GM23338 (cell line): ENCODE results near the gene HNRNPC. TPM values are rescaled to one million over a fixed set of nuclear protein-coding genes. Genes with fewer than 3 reads are reported as not detected.
A peak's percentile ranks its signal among the peaks of the same experiment; 100 is the strongest.

Source experiments
- ATAC-seq: fragments of 200-7000 bp; cut with Tn5 transposase; 3 replicates; pipeline ENCODE4 v1.9.1; 2020
- DNase-seq: peaks from one replicate; pipeline ENCODE4 v3.0.0-alpha.2; 2015; ENCODE audit warnings: low spot score
- H2AFZ ChIP-seq: fragments of 200-600 bp; sonication (generic); 2 replicates; pipeline ENCODE4 v1.8.0; 2016; ENCODE audit warnings: antibody characterized with exemption, mild to moderate bottlenecking, moderate library complexity
- H3F3A ChIP-seq: fragments of 200-600 bp; sonication (generic); replicated peaks from 2 replicates; pipeline ENCODE4 v1.8.0; 2017; ENCODE audit warnings: antibody characterized with exemption, mixed run types, low read depth
- H3K27ac ChIP-seq: fragments of 200-600 bp; sonication (generic); 2 replicates; pipeline ENCODE4 v1.6.1; 2016; ENCODE audit warnings: low read depth
- H3K27me3 ChIP-seq: fragments of 200-600 bp; sonication (generic); 2 replicates; pipeline ENCODE4 v1.8.0; 2016; ENCODE audit warnings: mild to moderate bottlenecking, mixed run types, moderate library complexity; ENCODE audit not compliant: insufficient read depth
- H3K36me3 ChIP-seq: fragments of 200-600 bp; sonication (generic); 2 replicates; pipeline ENCODE4 v1.8.0; 2016; ENCODE audit warnings: mild to moderate bottlenecking; ENCODE audit not compliant: insufficient read depth
- H3K4me1 ChIP-seq: fragments of 200-600 bp; sonication (generic); 2 replicates; pipeline ENCODE4 v1.8.0; 2016; ENCODE audit warnings: mild to moderate bottlenecking, moderate library complexity; ENCODE audit not compliant: insufficient read depth
- H3K4me2 ChIP-seq: fragments of 200-600 bp; sonication (generic); 2 replicates; pipeline ENCODE4 v1.7.1; 2017; ENCODE audit warnings: mixed run types
- H3K4me3 ChIP-seq: fragments of 200-600 bp; sonication (generic); 2 replicates; pipeline ENCODE4 v1.6.1; 2016; ENCODE audit warnings: mixed run types
- H3K79me2 ChIP-seq: fragments of 200-600 bp; sonication (generic); replicated peaks from 2 replicates; pipeline ENCODE4 v1.8.0; 2017; ENCODE audit warnings: mild to moderate bottlenecking; ENCODE audit not compliant: insufficient read depth
- H3K9me2 ChIP-seq: fragments of 200-600 bp; sonication (generic); 2 replicates; pipeline ENCODE4 v1.8.0; 2017; ENCODE audit not compliant: insufficient read depth
- H4K20me1 ChIP-seq: fragments of 200-600 bp; sonication (generic); replicated peaks from 2 replicates; pipeline ENCODE4 v1.8.0; 2017; ENCODE audit warnings: mild to moderate bottlenecking; ENCODE audit not compliant: insufficient read depth
- H3K27ac Mint-ChIP-seq: 2 replicates; pipeline ENCODE4 v1.8.0; 2020; ENCODE audit warnings: inconsistent platforms, mild to moderate bottlenecking, moderate library complexity, mixed read lengths
- H3K27me3 Mint-ChIP-seq: 3 replicates; pipeline ENCODE4 v1.8.0; 2022; ENCODE audit warnings: low read depth, mild to moderate bottlenecking, moderate library complexity, mixed read lengths, inconsistent platforms; ENCODE audit not compliant: insufficient read depth, poor library complexity
- H3K36me3 Mint-ChIP-seq: 3 replicates; pipeline ENCODE4 v1.8.0; 2021; ENCODE audit warnings: low read depth, mild to moderate bottlenecking, inconsistent platforms, moderate library complexity, mixed read lengths
- H3K4me1 Mint-ChIP-seq: 3 replicates; pipeline ENCODE4 v1.8.0; 2020; ENCODE audit warnings: mild to moderate bottlenecking, inconsistent platforms, mixed read lengths
- H3K4me3 Mint-ChIP-seq: 3 replicates; pipeline ENCODE4 v1.8.0; 2021; ENCODE audit warnings: moderate library complexity, mild to moderate bottlenecking, inconsistent platforms, mixed read lengths
- H3K9me3 Mint-ChIP-seq: 3 replicates; pipeline ENCODE4 v1.8.0; 2020; ENCODE audit warnings: moderate library complexity, mild to moderate bottlenecking, inconsistent platforms, mixed read lengths
- CREB1 ChIP-seq: fragments of 250-450 bp; sonication (Bioruptor Pico); IDR thresholded peaks from 2 replicates; pipeline ENCODE4 v1.5.0; 2020; ENCODE audit warnings: low read depth, mild to moderate bottlenecking, moderate library complexity
- EZH2 ChIP-seq: fragments of 200-600 bp; sonication (generic); IDR thresholded peaks from one replicate; pipeline ENCODE4 v1.8.0; 2017; ENCODE audit warnings: antibody characterized with exemption, mild to moderate bottlenecking, low read depth; ENCODE audit not compliant: unreplicated experiment
- JUNB ChIP-seq: IDR thresholded peaks from one replicate; pipeline ENCODE4 v1.6.1; 2016; ENCODE audit warnings: antibody characterized with exemption; ENCODE audit not compliant: unreplicated experiment
- POLR2AphosphoS5 ChIP-seq: IDR thresholded peaks from 2 replicates; pipeline ENCODE4 v1.6.1; 2016; ENCODE audit warnings: antibody characterized with exemption, low read depth
- STAT1 ChIP-seq: IDR thresholded peaks from one replicate; pipeline ENCODE4 v1.6.1; 2016; ENCODE audit warnings: antibody characterized with exemption; ENCODE audit not compliant: unreplicated experiment
- ZNF114 ChIP-seq: fragments of 250-450 bp; sonication (Bioruptor Pico); IDR thresholded peaks from 2 replicates; pipeline ENCODE4 v1.5.0; 2020; ENCODE audit warnings: mild to moderate bottlenecking, moderate library complexity
- ZNF331 ChIP-seq: fragments of 250-450 bp; sonication (Bioruptor Pico); IDR thresholded peaks from 2 replicates; pipeline ENCODE4 v1.5.0; 2020; ENCODE audit warnings: low read depth, mild to moderate bottlenecking, moderate library complexity
- long read RNA-seq: library from polyadenylated mRNA; unstranded; transcript quantifications from one replicate; pipeline ENCODE4 v2.0.0, GENCODE V29; 2020; ENCODE audit not compliant: unreplicated experiment
- polyA plus RNA-seq: library from polyadenylated mRNA; unstranded; fragments of >200 nt; fragmentation: Nextera tagmentation; extraction: Ambion mirVana; gene quantifications from 2 replicates; pipeline ENCODE4 v1.2.1, GENCODE V29; 2016
- total RNA-seq: library from RNA; depleted of rRNA; stranded (reverse); fragments of >200 nt; shearing (Covaris generic); gene quantifications from 2 replicates; pipeline ENCODE4 v1.2.3, GENCODE V29; 2014; rRNA removed
- TF ChIP-seq, protein P1 (sequence below), 2 experiments: fragments of 200-600 bp in 1 of 2; sonication (generic) in 1 of 2; conservative IDR thresholded peaks; 2 replicates each; pipeline versions ENCODE4 v1.5.1 to v1.6.1; 2016 to 2017; ENCODE audit warnings: antibody characterized with exemption in 2 of 2, low read depth in 2 of 2, mild to moderate bottlenecking in 2 of 2, moderate library complexity in 1 of 2
- TF ChIP-seq, protein P2 (sequence below): IDR thresholded peaks from 2 replicates; pipeline ENCODE4 v1.6.1; 2016; ENCODE audit warnings: antibody characterized with exemption
- TF ChIP-seq, protein P3 (sequence below): fragments of 250-450 bp; sonication (Bioruptor Pico); IDR thresholded peaks from 2 replicates; pipeline ENCODE4 v1.5.0; 2020; ENCODE audit warnings: mild to moderate bottlenecking, moderate library complexity

Gene HNRNPC
- 1,259 and 1,323 TPM in 2 replicates for total RNA-seq
- polyA plus RNA-seq: 1,257 and 1,296 TPM in 2 replicates
- long read RNA-seq, transcript HNRNPC-211 (9 exons, 1,784 nt): minor isoform, 36 of 377 reads
- long read RNA-seq, transcript HNRNPC-205 (9 exons, 1,375 nt): major isoform, 152 of 377 reads
- long read RNA-seq, transcript HNRNPC-230 (8 exons, 1,371 nt): minor isoform, 22 of 377 reads
- long read RNA-seq, partial matches to known transcripts: 31 of 377 reads
- long read RNA-seq, other reads (novel, unspliced or antisense): 127 of 377 reads

DNA sequence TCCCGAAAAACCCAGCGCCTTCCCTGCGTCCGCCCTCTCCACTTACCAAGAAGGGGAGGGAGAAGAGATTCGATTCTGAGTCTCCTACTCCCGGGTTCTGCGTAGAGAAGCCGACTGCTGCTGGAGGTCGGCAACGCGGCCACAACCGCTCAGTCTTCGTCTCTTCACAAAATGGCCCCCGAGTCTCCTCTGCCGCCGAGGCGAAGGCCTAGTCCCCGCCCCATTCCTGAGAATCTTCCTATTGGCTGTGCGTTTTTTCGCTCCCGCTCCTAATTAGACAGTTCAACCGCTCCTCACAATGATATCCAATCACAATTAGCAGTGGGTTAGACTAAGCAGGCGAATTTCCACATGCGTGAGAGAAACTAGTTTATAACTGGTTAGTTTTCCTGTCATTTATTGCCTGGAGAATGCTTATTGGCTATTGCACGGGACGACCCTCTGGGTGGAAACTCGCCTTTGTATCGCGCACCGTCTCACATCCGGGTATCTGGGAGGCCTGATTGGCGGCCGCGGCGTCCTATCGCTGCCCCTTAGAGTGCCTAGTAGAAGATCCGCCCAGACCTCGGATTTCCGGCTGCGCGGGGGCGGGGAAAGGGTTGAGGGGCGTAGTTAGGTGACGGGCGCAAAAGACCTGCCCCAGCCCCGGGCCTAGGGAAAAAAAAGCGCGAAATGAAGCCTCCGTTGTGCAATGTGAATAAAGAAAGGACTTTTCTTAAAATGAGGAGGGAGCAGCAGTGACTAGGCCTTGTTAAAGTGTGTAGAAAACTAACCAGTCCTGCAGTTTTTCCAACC lies at the start of gene HNRNPC:
TSS of gene HNRNPC (minus strand) at position 191 of the 795 bp plus-strand sequence. CDS start 35,249 bp downstream, outside the sequence.
- Histone ChIP-seq H3F3A (no peaks in the 10 kb centered on the region; the same call in 1 of the 2 replicates), H2AFZ (no peak within 1 kb of the TSS), H3K36me3 (peaks cover 23% of the 10 kb centered on the region), H3K27me3 (no peaks in the 10 kb centered on the region), H4K20me1 (peaks cover 38% of the 10 kb centered on the region), H3K9me2 (no peaks in the 10 kb centered on the region), H3K79me2 (peaks cover 48% of the 10 kb centered on the region), H3K4me2 (peak within 1 kb of the TSS; percentile 84), H3K4me1 (peaks cover 20% of the 10 kb centered on the region), H3K4me3 (peak within 1 kb of the TSS; percentile 75), H3K27ac (peak within 1 kb of the TSS; percentile 81)
- peak; percentile 100 for DNase-seq
- H3K9me3 Mint-ChIP-seq: peaks cover 6% of the 10 kb centered on the region
- H3K36me3 Mint-ChIP-seq: peaks cover 50% of the 10 kb centered on the region
- peaks cover 28% of the 10 kb centered on the region for H3K4me1 Mint-ChIP-seq
- H3K27ac Mint-ChIP-seq: peak within 1 kb of the TSS; percentile 100
- TF ChIP-seq, protein P1, sequence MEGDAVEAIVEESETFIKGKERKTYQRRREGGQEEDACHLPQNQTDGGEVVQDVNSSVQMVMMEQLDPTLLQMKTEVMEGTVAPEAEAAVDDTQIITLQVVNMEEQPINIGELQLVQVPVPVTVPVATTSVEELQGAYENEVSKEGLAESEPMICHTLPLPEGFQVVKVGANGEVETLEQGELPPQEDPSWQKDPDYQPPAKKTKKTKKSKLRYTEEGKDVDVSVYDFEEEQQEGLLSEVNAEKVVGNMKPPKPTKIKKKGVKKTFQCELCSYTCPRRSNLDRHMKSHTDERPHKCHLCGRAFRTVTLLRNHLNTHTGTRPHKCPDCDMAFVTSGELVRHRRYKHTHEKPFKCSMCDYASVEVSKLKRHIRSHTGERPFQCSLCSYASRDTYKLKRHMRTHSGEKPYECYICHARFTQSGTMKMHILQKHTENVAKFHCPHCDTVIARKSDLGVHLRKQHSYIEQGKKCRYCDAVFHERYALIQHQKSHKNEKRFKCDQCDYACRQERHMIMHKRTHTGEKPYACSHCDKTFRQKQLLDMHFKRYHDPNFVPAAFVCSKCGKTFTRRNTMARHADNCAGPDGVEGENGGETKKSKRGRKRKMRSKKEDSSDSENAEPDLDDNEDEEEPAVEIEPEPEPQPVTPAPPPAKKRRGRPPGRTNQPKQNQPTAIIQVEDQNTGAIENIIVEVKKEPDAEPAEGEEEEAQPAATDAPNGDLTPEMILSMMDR (conservative IDR thresholded peaks at IDR 0.05; ENCODE audit: low read depth in 2 of 2): no peak
- TF ChIP-seq POLR2AphosphoS5 (peak; percentile 93), STAT1 (no peak), CREB1 (CRISPR knock-in tag) (peak; percentile 87), ZNF331 (CRISPR knock-in tag) (no peak), EZH2 (no peak)
- TF ChIP-seq, protein P2, sequence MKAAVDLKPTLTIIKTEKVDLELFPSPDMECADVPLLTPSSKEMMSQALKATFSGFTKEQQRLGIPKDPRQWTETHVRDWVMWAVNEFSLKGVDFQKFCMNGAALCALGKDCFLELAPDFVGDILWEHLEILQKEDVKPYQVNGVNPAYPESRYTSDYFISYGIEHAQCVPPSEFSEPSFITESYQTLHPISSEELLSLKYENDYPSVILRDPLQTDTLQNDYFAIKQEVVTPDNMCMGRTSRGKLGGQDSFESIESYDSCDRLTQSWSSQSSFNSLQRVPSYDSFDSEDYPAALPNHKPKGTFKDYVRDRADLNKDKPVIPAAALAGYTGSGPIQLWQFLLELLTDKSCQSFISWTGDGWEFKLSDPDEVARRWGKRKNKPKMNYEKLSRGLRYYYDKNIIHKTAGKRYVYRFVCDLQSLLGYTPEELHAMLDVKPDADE: no peak; the same call in 1 of the 2 replicates
- peak; percentile 94 for ATAC-seq
- H3K4me3 Mint-ChIP-seq: peak within 1 kb of the TSS; percentile 100
- H3K27me3 Mint-ChIP-seq: peaks cover 29% of the 10 kb centered on the region

DNA sequence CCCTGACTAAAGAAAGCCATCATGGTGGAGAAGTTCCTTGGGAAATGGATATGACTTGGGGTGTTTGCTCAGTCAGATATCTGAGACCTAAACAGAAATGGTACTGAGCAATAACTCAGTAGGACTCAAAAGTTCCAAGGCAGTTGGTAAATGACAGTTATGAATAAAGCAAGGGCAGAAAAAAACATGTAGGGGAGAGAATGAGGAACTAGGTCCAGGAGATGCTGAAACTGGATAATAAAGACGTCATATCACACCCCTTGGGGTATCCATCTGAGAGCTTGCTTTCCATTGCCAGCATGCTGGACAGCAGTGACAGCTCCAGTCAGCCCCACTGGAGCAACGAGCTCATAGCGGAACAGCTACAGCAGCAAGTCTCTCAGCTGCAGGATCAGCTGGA lies 48.2 kb upstream of the HNRNPC start:
- Mint-ChIP-seq H3K27ac (no peak overlapping the region), H3K4me1 (peaks cover 10% of the 10 kb centered on the region), H3K4me3 (no peak overlapping the region), H3K9me3 (no peaks in the 10 kb centered on the region), H3K27me3 (peaks cover 2% of the 10 kb centered on the region), H3K36me3 (no peaks in the 10 kb centered on the region; the same call in 2 of the 3 replicates)
- Histone ChIP-seq H3F3A (no peaks in the 10 kb centered on the region), H2AFZ (no peak overlapping the region), H3K4me2 (no peak overlapping the region), H3K79me2 (no peaks in the 10 kb centered on the region), H3K9me2 (no peaks in the 10 kb centered on the region), H3K27me3 (no peaks in the 10 kb centered on the region), H3K27ac (no peak overlapping the region), H3K4me3 (no peak overlapping the region), H4K20me1 (no peaks in the 10 kb centered on the region), H3K4me1 (peaks cover 5% of the 10 kb centered on the region), H3K36me3 (no peaks in the 10 kb centered on the region)
- ATAC-seq (peak; percentile 44; the same call in 2 of the 3 replicates), DNase-seq (no peak)
- TF ChIP-seq ZNF114 (CRISPR knock-in tag) (no peak), JUNB (no peak), CREB1 (CRISPR knock-in tag) (no peak), ZNF331 (CRISPR knock-in tag) (no peak), EZH2 (no peak), STAT1 (no peak)
- TF ChIP-seq, protein P3, sequence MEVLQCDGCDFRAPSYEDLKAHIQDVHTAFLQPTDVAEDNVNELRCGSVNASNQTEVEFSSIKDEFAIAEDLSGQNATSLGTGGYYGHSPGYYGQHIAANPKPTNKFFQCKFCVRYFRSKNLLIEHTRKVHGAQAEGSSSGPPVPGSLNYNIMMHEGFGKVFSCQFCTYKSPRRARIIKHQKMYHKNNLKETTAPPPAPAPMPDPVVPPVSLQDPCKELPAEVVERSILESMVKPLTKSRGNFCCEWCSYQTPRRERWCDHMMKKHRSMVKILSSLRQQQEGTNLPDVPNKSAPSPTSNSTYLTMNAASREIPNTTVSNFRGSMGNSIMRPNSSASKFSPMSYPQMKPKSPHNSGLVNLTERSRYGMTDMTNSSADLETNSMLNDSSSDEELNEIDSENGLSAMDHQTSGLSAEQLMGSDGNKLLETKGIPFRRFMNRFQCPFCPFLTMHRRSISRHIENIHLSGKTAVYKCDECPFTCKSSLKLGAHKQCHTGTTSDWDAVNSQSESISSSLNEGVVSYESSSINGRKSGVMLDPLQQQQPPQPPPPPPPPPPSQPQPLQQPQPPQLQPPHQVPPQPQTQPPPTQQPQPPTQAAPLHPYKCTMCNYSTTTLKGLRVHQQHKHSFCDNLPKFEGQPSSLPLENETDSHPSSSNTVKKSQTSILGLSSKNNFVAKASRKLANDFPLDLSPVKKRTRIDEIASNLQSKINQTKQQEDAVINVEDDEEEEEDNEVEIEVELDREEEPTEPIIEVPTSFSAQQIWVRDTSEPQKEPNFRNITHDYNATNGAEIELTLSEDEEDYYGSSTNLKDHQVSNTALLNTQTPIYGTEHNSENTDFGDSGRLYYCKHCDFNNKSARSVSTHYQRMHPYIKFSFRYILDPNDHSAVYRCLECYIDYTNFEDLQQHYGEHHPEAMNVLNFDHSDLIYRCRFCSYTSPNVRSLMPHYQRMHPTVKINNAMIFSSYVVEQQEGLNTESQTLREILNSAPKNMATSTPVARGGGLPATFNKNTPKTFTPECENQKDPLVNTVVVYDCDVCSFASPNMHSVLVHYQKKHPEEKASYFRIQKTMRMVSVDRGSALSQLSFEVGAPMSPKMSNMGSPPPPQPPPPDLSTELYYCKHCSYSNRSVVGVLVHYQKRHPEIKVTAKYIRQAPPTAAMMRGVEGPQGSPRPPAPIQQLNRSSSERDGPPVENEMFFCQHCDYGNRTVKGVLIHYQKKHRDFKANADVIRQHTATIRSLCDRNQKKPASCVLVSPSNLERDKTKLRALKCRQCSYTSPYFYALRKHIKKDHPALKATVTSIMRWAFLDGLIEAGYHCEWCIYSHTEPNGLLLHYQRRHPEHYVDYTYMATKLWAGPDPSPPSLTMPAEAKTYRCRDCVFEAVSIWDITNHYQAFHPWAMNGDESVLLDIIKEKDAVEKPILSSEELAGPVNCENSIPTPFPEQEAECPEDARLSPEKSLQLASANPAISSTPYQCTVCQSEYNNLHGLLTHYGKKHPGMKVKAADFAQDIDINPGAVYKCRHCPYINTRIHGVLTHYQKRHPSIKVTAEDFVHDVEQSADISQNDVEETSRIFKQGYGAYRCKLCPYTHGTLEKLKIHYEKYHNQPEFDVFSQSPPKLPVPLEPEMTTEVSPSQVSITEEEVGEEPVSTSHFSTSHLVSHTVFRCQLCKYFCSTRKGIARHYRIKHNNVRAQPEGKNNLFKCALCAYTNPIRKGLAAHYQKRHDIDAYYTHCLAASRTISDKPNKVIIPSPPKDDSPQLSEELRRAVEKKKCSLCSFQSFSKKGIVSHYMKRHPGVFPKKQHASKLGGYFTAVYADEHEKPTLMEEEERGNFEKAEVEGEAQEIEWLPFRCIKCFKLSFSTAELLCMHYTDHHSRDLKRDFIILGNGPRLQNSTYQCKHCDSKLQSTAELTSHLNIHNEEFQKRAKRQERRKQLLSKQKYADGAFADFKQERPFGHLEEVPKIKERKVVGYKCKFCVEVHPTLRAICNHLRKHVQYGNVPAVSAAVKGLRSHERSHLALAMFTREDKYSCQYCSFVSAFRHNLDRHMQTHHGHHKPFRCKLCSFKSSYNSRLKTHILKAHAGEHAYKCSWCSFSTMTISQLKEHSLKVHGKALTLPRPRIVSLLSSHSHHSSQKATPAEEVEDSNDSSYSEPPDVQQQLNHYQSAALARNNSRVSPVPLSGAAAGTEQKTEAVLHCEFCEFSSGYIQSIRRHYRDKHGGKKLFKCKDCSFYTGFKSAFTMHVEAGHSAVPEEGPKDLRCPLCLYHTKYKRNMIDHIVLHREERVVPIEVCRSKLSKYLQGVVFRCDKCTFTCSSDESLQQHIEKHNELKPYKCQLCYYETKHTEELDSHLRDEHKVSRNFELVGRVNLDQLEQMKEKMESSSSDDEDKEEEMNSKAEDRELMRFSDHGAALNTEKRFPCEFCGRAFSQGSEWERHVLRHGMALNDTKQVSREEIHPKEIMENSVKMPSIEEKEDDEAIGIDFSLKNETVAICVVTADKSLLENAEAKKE (CRISPR knock-in tag): no peak
